Glomerular endothelial cell (primary cell): ENCODE measurements around the gene IGDCC3. TPM values are rescaled to one million over a fixed set of nuclear protein-coding genes. Genes with fewer than 3 reads are reported as not detected.

Source experiments
- DNase-seq: peaks from one replicate; pipeline ENCODE4 v3.0.0-alpha.2; 2011; ENCODE audit warnings: low read depth, low spot score; ENCODE audit errors: extremely low read depth
- total RNA-seq: library from RNA; depleted of rRNA; stranded (reverse); fragments of >200 nt; gene quantifications from 2 replicates; pipeline ENCODE4 v1.2.3, GENCODE V29; 2015

Gene IGDCC3
- total RNA-seq, 1 donor from 2014 or later, result 0.41 TPM

DNA sequence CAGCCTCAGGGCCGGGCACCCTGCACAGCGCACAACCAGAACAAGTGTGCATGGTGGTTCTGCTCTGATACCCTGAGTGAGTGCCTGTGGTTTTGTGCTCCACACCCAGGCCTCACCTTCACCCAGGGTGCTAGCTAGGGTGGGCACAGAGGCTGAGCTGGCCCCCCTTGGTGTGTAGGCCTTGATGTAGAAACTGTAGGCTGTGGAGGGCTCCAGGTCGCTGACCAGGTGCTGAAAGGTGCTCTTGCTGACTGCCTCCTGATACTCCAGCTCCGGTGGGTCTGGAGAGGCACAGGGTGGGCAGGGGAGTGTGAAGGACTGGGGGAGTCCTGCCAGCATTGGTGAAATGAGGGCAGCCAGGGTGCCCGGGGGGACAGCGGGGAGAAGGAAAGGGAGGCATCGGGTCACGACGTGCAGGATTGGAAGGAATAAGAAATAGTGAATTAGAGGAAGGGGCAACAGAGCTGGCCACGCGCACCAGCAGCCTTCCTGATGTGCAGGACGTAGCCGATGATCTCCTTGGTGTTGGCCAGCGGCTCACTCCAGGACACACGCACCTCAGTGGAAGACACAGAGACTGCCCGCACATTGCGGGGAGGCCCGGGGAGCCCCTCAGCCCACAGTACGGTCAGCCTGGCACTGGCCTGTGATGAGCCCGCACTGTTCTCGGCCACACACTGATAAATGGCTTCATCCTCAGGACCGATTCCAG lies 46.7 kb downstream of the IGDCC3 start:
- DNase-seq, result no peak

DNA sequence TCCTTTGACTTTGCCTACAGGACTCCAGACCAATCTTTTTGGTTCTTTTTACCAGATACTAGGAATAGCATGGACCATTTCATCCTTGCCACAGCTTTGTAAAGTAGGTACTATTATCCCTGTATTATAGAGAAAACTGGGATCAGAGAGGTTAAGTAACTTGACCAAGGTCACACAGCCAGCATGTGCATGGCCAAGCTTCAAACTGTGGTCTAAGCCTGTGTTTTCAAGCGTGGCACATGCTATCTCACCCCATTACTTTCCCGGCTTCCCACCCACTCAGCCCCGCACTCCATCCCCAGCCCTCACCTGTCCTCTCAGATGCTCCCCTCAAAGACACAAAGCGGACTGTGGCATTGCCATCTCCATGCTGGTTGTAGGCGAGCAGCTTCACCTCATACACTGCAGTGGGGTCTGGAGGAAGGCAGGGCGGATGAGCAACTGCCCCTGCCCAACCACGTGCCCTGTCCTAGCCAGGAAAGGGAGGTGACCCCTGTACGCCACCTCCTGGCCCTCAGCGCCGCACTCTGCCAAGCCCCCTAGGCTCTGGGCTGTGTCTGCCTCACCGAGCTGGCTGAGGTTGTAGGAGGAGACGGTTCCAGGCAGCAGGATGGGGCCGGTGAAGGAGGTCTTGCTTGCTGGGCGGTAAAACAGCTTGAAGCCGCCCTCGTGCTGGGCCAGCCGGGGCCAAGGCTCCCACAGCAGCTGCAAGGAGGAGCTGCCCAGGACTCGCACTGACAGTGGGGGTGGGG lies 47.6 kb downstream of the IGDCC3 start:
- DNase-seq, result no peak

- no peak for DNase-seq
These were observed 48.4 kb downstream of the IGDCC3 start for GRCh38 chr15:65329288-65329983.

DNA sequence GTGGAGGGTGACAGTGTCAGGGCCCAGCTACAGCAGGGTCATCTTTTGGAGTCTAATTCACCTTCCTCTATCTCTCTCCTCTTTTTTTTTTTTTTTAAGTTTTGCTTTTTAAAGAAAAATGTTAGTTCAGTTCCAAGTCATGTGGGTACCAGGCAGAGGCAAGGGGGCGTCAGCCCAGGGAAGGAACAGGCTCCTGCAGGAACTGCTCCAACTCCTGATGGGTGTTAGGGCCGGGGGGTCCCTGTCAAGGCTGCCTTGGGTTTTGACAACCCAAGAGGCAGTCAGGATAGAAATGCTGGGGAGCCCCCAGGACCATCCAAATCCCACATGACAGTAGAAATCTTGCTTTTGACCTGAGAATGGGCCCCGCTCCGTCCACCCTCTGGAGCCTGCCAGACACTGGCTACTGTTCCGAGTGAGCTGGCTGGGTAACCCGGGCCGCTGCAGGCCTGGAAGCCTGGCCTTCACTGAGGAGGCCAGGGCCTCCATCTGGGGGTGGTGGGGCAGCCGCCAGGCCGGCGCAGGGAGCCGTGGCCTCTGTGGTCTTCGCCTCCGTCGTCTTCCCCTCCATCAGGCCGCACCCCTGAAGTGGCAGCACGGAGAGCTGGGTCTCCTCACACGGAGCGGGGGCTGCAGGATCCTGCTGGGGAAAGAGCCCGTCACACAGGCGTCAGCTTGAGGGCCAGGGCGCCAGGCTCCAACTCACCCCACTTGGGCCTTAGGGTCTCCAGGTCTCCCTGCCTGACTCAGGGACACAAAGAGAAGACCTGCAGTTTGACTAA lies 49.1 kb downstream of the IGDCC3 start:
- DNase-seq, result no peak

- no peak for DNase-seq
These were observed 50.0 kb downstream of the IGDCC3 start for GRCh38 chr15:65327651-65328393.

GRCh38 chr15:65326818-65327217 lies 51.0 kb downstream of the IGDCC3 start:
- DNase-seq, result no peak

GRCh38 chr15:65326117-65326526 lies 51.7 kb downstream of the IGDCC3 start:
- no peak for DNase-seq

DNA sequence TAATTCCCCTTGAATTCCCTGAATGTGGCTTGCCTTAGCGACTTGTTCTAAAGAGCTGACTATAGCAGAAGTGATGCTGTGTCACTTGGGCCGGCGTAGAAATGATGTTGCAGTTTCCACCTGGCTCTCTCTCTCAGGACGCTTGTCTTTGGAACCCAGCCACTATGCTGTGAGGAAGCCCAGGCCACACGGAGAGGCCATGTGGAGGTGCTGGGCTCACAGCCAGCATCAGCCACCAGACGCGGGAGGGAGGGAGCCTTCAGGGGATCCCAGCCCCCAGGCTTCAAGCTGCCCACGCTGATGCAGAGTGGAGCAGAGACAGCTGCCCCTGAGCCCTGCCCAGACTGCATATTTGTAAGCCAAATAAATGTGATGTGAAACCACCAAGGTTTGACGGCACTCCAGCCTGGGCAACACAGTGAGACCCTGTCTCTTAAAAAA lies 54.7 kb downstream of the IGDCC3 start:
- no peak for DNase-seq

GRCh38 chr15:65318870-65319356 lies 58.9 kb downstream of the IGDCC3 start:
- no peak for DNase-seq

DNA sequence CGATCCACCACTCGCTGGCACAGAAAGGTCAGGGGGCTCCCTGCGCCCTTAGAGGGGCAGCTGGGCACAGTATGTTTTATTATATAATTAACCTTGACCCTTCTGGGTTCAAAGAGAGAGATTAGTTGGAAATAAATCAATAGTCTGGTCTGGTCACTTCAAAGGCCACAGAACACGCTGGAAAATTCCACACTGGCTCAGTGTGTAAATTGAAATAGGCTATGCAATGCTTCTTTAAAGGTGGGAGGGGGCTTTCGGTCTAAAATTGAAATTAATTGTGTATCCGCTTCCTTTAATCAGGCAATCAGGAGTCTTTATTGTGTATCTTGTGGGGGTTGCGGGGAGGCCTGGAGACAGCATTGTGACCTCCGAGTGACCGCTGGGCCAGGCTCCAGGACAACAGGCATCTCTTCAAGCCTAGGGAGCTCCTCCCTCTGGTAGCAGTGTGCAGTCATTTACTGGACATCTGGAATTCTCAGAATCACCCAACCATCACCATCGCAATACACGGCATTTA lies 65.3 kb downstream of the IGDCC3 start:
- DNase-seq, result no peak

GRCh38 chr15:65311760-65312159 lies 66.0 kb downstream of the IGDCC3 start:
- no peak for DNase-seq

GRCh38 chr15:65310431-65311137 lies 67.2 kb downstream of the IGDCC3 start:
- DNase-seq, result no peak

DNA sequence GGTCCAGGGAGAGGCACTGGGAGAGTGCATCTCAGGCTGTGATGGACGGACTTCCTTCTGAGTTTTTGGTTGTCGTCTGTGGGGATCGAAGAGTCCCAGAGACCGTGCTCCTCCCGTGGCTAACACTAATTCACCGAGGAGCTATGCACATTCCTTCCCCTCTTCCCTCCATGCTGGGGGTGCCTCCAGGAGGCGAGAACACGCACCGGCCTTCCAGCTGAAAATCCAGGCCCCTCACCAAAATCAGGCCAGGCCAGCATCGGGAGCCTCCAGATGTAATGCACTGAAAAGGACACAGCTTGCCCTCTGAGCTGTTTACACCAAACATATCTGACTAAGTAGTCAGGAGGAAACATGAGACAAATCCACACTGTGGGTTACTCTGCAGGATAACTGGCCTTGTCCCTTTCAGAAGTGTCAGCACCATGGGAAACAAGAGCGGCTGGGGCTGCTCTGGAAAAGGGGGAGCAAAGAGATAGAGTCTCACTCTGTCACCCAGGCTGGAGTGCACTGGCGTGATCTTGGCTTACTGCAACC lies 67.9 kb downstream of the IGDCC3 start:
- DNase-seq, result no peak

DNA sequence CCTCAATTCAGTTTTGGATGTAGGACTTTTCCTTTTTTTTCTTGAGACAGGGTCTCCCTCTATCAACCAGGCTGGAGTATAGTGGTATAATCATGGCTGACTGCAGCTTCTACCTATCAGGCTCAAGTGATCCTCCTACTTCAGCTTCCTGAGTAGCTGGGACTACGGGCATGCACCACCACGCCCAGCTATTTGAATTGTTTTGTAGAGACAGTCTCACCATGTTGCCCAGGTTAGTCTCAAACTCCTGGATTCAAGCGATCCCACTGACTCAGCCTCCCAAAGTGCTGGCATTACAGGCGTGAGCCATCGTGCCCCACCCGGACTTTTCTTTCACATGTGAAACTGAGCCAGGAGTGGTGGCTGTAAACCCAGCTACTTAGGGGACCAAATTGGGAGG lies 69.8 kb downstream of the IGDCC3 start:
- no peak for DNase-seq

- no peak for DNase-seq
These were observed 71.3 kb downstream of the IGDCC3 start for GRCh38 chr15:65306551-65306950.

- DNase-seq, result no peak
These were observed 72.0 kb downstream of the IGDCC3 start for GRCh38 chr15:65305776-65306175.

DNA sequence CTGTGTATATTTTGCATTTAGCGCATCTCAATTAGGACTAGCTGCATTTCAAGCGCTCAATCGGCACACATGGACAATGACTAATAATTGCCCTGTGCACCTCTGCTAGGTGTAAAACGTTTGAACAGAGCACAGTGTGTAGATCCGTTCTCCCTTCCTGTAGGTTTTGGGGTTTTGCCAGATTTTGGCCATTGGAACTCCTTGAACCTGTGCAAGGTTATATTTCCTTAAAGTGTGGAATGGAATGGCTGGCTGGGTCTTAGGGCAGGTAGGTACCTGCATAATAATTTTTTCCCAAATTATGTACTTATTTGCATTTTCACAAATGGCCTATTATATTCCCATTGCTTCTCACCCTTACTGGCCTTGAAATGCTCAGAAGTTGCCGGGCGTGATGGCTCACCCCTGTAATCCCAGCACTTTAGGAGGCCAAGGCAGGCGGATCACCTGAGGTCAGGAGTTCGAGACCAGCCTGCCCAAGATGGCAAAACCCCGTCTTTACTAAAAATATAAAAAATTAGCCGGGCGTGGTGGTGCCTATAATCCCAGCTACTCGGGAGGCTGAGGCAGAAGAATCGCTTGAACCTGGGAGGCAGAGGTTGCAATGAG lies 72.5 kb downstream of the IGDCC3 start:
- DNase-seq, result no peak

- DNase-seq, result peak; percentile 94
These were observed 73.2 kb downstream of the IGDCC3 start, which contains the start of gene RNU5B-1 for GRCh38 chr15:65304381-65305149. RNU5B-1 (plus strand) TSS chr15:65304677.
